NCI-H82 treated with DMSO at 0.1 percent for 48 hours (cell line): ENCODE measurements around the gene DUS3L.
"Not testable (repeated sequence)": the region's sequence is repeated elsewhere in the genome, so short reads cannot be mapped to it uniquely, and the experiment has no call there.

ENCODE experiments used
- DNase-seq: peaks from one replicate; lab custom pipeline; 2025; ENCODE audit not compliant: unreplicated experiment; lab: John Stamatoyannopoulos, UW

DUS3L gene

DNA sequence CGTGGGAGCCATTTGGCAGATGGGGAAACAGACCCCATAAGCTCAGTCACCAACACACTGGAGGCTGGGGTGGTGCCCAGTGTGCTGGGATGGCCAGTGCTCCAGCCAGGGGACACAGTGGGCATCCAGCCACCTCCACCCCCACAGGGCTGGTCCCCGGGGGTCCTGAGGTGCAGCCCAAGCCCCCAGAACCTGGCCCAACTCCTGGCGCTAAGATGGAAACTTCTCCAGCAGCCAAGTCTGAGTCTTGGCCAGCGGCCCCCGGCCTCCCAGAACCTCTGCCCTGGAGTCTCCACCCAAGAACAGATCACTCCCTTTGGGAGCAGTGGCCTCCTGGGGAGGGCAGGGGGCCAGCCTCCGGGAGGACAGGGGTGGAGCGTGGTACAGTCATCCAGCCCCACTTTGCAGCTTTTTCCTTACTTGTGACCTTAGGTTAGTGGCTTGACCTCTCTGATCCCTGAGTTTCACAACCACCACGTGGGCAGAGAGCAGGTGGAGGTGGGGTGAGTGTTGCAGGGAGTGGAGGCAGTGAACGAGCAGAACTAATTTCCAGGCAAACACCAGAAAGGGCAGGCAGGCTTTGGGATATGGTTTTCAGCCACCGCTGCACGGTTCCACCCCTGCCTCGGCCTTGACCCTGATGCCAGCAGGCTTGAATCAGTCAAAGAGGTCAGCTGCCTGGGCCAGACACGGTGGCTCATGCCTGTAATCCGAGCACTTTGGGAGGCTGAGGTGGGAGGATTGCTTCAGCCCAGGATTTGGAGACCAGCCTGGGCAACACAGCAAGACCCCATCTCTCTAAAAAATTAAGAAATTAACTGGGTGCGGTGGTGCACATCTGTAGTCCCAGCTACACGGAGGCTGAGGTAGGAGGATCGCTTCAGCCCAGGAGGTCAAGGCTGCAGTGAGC lies 9.7 kb upstream of the DUS3L start:
- no peak for DNase-seq

DNA sequence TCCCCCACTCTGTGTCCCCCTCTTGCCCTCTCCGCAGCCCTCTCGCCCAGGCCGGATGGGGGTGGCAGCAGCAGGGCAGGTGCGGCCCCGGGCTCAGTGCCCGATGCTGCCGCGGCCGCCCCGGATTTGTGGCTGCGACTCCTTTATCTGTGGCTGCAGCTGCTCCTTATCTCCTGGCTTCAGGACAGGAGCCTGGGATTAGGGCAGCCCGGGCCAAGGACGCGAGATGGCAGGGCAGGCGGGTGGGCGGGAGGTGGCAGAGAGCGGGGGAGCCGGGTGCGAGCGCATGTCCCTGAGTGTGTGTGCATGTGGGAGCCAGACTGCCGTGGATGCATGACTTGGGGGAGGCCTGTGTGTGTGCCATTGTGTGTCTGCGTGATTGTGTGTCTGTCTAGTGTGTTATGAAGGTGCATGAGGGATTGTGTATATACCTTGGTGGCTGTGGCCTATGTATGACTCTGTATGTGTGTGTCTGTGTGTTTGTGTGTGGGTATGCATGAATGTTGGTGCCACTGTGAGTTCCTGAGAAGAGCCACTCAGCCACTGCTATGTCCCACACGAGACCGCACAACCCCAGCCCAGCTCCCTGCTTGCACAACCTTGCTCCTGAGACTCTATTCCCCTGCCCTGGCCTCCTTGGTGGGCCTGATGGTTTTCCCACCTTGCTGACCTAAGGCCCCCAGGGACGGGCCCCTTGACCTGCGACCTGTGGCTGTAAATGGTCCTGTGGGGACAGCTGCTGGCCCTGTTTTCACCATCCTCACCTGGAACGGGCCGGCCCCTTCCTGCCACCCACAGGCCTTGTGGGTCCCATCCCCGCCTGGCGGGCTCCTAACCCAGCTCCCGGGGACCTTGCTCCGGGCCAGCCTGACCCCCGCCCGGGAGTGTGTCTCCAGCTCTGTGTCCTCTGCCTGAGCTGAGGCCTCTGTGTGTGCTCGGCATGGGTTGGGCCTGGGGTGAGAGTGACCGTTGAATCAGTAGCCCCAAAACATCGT lies 8.6 kb upstream of the DUS3L start:
- DNase-seq = no peak

DNA sequence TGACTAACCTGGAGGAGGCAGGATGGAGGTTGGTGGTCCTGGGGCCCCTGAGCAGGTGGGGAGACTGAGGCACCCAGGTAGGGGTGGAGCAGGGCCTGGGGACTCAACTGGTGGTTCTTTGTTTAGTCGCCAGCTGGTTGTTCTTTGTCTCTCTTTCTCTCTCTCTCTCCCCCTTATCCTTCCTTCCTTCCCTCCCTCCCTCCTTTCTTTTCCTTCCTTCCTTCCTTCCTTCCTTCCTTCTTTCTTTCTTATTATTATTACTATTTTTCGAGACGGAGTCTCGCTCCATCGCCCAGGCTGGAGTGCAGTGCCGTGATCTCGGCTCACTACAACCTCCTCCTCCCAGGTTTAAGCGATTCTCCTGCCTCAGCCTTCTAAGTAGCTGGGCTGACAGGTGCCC lies 7.3 kb upstream of the DUS3L start:
- no peak for DNase-seq

DNA sequence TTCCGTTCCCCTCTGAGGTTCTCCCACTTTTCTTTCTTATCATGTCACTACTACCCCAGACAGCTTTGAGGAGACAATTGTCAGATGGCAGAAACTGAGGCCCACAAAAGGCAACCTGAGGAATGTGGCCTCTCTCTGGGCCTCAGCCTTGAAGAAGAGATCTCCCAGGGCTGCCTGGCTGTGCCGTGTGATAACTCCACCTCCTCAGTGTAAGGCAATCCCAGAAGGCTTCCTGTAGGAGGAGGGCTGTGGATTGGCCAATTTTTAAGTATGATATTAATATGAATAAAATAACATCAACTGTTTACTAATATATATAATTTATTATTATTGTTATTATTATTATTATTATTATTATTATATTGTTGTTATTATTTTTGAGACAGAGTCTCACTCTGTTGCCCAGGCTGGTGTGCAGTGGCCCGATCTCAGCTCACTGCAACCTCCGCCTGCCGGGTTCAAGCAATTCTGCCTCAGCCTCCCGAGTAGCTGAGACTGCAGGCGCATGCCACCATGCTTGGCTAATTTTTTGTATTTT lies 4.5 kb upstream of the DUS3L start:
- no peak for DNase-seq

DNA sequence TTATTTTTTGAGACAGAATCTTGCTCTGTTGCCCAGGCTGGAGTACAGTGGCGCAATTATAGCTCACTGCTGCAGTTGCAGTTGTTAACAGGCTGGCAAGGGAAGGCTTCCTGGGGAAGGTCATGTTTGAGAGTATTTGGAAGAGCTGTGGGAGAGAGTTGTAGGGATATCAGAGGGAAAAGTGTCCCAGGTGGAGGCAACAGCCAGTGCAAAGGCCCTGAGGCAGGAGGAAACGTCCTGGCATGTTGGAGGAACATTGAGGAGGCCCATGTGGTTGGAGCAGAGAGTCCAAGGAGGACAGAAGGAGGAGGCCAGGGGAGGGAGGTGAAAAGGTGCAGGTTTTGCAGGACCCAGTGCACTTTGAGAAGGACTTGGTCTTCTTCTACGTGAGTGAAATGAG lies 2.2 kb upstream of the DUS3L start:
- no peak for DNase-seq

DNA sequence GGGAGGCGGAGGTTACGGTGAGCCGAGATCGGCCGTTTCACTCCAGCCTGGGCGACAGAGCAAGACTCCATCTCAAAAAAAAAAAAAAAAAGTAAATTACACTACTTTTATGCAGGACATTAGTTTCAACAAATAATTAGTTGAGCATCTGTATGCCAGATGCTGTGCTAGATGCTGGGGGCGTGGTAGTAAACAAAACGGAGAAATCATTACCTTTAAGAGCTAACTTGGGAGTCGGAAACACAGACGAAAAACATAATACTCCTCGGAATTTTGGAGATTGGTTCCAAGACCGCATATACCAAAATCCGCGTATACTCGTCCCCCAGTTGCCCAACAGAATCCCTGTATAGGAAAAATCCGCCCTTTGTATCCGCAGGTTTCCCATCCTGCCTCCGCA lies 1.3 kb upstream of the DUS3L start:
- DNase-seq = no peak

DNA sequence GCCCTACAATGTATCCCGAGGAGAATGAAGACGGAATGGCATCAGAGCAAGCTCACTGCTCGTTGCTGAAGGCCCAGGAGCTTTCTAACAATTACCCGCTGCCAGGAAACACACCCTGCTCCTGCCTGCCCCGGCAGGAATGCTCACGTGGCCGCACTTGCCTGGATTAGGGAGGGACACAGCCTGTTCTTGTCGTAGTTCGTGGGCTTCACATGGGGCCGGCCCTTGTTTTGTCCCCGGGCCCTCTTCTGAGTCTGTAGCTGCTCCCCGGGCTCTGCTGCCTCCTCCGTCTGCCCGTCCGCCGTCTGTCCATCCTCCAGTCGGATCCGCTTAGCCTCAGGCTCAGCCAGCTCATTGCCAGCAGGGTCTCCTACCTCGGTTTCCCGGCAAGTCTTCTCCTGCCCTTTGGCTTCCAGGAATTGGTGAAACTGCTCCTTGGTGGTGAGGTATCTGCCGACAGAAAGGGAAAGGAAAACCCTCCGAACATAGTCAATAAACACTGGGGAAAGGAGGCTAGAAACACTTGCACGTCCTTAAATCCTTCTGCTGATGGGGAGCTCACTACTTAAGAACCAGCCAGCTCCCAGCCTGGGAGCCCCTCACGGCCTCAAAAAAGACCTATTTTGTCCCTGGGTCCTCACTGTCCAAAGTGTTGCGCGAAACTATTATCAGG lies 941 bp downstream of the DUS3L start:
- DNase-seq = no peak

DNA sequence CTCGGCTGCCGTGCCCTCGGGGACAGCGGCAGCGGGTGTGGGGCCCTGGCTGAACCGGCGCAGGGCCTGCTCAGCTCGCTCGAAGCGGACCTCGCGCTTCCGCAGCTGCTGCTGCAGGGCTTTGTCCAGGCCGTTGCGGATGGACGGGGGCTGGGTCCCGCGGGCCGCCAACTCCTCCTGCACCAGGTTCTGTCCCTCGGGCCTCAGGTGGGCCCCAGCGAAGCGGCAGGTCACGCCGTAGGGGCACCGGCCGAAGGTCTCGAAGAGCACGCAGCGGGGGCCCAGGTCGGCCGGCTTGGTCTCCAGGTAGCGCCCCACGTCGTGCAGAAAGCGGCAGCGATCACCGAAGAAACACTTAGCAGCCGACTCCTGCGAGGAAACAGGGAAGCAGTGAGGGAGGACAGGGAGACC lies 1.6 kb downstream of the DUS3L start:
- DNase-seq = no peak

DNA sequence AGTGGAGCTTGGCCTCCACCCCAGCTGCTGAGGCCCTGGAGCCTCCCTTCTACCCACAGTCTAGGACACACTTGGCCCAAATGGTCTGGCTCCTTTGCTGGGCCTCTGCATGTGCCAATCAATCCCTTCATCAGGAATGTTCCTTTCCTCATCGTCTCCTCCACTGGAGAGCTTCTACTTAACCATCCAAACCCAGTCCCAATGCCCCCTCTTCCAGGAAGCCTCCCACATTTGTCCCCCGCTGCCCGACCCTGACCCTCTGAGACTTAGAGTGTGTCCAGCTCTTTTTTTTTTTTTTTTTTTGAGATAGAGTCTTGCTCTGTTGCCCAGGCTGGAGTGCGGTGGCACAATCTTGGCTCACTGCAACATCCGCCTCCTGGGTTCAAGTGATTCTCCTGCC lies 2.5 kb downstream of the DUS3L start:
- DNase-seq = no peak

DNA sequence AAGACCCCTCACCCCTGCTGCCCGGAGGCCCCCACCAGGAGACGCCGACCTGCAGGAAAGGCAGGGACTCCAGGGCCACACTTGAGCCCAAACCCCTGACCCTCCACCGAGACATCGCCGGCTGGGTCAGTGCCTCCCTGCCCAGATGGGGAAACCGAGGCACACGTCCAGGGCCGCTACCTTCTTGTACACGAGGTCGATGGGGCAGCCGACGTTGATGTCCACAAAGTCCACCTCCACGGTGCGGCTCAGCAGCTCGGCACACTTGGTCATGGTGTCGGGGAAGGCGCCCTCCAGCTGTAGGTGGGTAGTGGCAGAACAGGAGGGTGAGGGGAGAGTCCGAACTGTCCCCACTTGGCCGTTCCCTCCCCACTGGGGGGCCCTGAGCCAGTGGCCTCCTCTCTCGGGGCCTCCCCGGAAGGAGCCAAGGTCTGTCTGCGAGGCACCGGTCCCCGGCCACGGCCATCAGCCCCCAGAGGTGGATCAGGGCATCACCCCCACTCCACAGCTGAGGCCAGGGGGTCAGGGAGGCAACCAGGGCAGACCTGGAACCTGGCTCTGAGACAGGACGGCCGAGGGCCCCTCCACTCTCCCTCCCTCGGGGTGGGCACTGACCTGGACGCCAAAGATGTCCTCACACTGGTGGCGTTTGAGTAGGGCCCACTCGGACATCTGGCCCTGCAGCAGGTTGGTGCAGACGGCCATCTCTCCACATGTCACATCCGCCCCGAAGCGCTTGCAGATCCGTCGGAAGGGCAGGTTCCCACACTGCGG lies 3.4 kb downstream of the DUS3L start:
- no peak for DNase-seq

DNA sequence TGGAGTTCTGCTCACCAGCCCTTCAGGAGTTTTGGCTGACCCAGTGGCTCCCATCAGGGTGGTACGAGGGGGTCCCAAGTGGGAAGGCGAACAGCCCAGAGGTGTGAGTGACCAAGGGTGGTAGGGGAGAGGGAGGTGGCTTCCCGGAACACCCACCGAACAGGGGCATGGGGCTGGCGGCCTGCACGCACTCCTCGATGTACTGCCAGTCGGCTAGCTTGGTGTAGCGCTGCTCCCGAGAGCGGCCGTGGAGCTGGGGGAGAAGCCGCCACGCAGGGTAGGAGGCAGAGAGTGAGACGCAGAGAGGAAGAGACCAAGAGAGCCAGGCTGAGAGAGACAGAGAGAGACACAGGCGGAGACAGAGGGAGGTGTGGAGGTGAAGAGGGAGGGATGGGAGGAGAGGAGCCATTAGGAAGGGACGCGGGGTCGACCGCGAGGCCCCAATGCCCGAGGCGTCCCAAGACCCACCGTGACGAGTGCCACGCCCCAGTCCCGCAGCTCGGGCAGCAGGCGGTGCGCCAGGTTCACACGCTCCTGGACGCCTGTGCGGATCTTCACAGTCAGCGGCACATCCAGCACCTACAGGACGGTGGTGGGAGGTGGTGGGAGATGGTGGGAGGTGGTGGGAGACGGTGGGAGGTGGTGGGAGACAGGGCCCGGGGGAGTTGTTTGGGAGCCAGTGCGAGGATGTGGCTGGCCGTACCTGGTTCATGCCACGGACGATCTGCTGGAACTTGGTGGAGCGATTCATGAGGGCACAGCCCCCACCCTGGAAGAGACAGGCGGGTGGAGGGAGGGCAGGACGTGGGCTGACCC lies 4.2 kb downstream of the DUS3L start:
- no peak for DNase-seq

DNA sequence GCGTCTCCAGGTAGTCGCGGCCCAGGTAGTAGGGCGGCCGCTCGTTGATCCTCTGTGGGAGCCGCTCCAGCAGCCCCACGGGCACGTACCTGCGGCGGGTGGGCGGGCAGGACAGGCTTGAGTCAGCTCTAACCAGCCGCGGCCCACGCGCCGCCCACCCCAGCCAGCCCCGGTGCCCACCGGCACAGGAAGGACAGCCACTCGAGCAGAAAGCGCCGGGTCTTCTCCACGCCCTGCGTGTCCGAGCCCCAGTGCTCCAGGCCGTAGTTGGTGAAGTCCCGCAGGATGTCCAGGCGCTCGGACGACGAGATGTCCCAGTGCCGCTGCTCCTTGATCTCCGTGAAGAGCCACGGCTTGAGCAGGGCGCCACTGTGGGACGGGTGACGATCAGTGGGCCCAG lies 5.5 kb downstream of the DUS3L start:
- no peak for DNase-seq

DNA sequence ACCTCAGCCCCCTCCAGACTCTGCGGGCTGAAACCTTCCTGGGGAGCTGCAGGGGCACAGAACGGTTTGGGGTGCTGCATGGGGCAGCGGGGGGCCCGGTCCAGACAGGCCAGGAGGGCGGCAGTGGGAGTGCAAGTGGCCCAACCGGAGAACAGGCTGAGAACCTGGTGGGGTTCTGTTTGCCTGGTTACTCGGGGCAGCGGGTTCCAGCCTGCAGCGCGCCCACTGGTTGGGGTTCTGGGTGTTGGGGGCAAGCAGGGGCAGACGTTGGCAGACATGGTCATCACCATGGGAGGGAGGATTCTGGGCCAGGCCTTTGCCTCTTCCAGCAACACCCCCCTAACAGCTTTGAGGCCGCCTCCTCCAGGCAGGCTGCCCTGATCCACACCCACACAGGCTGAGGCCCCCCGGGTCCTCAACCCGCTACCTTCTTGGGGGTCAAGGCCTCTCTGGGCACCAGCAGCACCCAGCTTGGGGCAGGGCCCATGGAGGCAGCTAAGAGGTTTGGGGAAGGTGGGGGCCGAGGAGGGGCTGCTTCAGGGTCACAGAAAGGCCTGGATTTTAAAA lies 6.3 kb downstream of the DUS3L start, which contains the start of gene PRR22:
TSS of gene PRR22 (minus strand) at position 166 of the 567 bp plus-strand sequence. CDS start at position 80, 86 bp downstream.
- no peak for DNase-seq

DNA sequence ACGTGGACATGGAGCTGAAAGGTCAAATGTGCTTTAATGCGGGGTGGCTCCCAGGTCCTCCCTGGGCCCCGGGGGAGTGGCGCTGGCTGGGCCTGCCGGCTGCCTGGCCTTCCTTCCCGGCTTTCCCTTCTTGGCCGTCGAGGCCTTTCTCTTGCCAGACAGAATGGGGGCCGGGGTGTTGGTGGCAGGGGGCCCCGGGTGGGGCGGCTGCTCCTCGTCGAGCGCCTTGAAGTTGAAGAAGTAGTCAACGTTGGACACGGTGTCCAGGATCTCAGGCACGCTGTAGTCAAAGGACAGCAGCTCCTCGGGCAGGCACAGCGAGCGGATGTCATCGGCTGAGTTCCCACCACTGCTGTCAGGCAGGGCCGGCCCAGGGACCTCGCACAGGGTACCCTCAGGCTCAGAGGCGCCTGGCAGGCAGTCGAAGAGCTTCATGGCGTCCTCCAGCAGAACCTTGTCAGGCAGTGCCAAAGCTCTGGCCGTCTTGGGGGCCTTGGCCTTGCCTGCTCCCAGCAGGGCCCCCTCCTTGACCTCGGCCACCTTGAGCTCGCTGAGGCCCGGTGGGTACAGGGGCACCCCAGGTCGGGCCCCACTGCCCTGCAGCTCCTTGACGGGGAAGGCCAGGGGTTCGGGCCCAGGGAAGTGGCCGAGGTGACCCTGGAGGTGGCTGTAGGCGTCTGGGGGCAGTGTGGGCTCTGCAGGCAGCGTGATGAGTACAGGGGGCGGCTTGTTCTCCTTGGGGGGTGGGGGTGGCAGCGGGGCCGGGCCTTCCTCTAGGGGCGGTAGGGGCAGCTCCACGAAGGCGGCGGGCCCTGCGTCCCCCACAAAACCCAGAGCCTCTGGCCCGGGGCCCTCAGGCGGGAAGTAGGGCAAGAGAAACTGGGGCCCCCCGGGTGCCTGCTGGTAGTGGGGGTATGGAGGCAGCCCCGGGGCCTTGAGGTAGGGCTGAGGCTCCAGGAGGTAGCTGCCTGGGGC lies 7.7 kb downstream of the DUS3L start:
- DNase-seq = no peak

DNA sequence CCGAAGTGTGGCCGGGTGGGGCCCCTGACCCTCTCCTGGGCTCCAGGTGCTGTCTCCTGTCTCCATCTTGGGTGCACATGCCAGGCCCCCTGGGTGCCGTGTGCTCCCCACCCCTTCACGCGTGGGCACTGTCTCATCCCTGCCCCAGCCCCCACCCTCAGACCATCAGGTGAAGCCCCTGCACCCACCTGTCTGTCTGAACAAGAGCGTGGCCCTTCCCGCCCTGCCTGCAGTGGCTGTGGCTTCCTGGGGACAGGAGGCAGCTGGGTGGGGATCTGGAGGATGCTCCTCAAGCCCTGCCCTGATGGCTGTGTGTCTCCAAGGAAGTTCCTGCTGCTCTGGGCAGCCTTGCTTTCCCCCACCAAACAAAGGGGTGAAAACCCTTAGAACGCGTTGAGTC lies 8.6 kb downstream of the DUS3L start:
- no peak for DNase-seq

DNA sequence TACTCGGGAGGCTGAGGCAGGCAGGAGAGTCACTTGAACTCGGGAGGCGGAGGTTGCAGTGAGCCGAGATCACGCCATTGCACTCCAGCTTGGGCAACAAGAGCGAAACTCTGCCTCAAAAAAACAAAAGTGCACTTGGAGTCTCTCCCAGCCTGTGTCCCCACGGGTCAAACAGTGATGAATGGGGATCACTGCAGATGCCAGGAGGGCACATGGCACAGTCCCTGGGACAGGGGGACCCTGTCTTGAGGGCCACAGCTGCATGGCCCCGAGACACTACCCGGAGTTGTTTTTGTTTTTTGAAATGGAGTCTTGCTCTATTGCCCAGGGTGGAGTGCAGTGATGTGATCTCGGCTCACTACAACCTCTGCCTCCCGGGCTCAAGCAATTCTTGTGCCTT lies 10.0 kb downstream of the DUS3L start:
- not testable (repeated sequence) for DNase-seq

DNA sequence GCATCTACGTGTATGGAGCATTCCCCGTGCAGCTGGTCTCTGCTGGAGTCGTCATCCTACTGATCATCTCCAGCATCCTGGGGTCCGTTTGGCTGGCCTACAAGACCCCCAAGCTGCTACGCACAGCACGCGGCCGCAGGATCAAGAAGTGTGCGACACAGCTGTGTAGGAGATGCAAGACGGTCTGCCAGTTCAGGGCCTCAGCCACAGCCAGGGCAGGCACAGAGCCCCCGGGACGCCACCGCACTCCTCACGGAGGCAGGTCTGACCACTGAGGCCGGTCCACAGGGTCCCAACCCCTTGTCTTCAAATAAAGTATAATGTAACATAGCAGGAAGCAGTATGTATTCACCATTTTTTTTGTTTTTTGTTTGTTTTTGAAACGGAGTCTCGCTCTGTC lies 12.6 kb downstream of the DUS3L start:
- DNase-seq = no peak
